Stimulated activated naive B cell treated with anti-CD40 and anti-IgM and Interleukin-4, amounts not matched to agents 10 μg/mL and 1 μg/mL and 100 μg/mL, for 72 hours (primary cell): Measurements from ENCODE around the gene GNAZ.

Experiments used
- ATAC-seq, 2 donors: fragments of 150-1000 bp; cut with Tn5 transposase; replicated peaks; 2 replicates each; pipeline ENCODE4 v1.10.0; 2021; ENCODE audit warnings: moderate library complexity in 1 of 2
- DNase-seq: peaks from one replicate; pipeline ENCODE4 v3.0.0; 2021
- H3K27ac Mint-ChIP-seq: one replicate; pipeline ENCODE4 v1.8.0; 2022; ENCODE audit warnings: mild to moderate bottlenecking, mixed read lengths
- H3K27me3 Mint-ChIP-seq, 2 donors: one replicate each; pipeline ENCODE4 v1.8.0; 2022; ENCODE audit warnings: mixed read lengths in 2 of 2
- H3K36me3 Mint-ChIP-seq, 2 donors: one replicate each; pipeline ENCODE4 v1.8.0; 2022; ENCODE audit warnings: mixed read lengths in 2 of 2, mild to moderate bottlenecking in 1 of 2
- H3K4me1 Mint-ChIP-seq, 2 donors: one replicate each; pipeline ENCODE4 v1.8.0; 2022; ENCODE audit warnings: mixed read lengths in 2 of 2, mild to moderate bottlenecking in 1 of 2
- H3K4me3 Mint-ChIP-seq, 2 donors: one replicate each; pipeline ENCODE4 v1.8.0; 2022; ENCODE audit warnings: mild to moderate bottlenecking in 2 of 2, mixed read lengths in 2 of 2, moderate library complexity in 1 of 2
- H3K9me3 Mint-ChIP-seq, 2 donors: one replicate each; pipeline ENCODE4 v1.8.0; 2022; ENCODE audit warnings: mixed read lengths in 2 of 2, mild to moderate bottlenecking in 1 of 2

Gene GNAZ

DNA sequence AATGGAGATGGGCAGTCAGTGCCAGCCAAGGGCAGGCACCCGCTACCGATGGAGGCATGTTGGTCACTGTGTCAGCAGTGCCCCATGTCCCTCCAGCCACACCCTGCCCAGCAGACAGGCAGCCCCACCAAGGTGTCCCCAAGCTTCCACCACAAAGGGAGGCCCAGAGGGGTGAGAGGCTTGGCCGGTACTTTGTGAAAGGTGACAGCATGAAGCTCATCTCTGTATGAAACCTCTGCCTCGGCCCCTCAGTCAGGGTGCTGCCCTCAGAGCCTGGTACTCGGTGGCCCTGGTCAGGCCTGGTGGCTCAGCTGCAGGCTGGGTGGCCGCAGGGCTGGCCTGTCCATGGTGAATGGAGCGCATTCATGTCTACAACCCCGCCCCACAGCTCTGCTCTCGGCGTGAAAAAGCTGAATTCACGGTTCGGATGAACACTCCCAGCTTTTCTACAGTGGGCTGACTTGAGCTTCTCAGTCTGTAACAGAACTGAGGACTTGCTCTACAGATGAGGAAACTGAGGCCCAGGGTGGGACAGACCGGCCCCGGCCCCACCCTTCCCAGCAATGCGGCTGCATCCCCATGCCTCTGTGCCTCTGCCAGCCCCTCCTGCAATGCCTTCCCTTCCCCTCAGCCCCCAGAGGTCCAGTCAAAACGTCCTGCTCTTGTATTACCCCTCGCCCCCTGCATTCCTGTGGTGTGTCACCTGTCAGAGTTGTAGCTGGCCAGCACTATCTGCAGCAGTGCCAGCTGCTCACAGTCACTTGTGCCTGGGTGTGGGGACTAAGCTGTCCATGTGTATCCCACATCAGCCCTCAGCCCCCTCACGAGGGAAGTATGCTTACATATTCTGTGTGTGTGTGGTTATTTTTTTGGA lies 43.8 kb downstream of the GNAZ start:
- Mint-ChIP-seq H3K36me3 (no peaks in the 10 kb centered on the region), H3K4me1 (peaks cover 13 to 17% of the 10 kb centered on the region in 2 donors), H3K27me3 (no peaks in the 10 kb centered on the region), H3K4me3 (no peak overlapping the region), H3K27ac (no peak overlapping the region), H3K9me3 (no peaks in the 10 kb centered on the region)
- no peak for ATAC-seq
- no peak for DNase-seq

DNA sequence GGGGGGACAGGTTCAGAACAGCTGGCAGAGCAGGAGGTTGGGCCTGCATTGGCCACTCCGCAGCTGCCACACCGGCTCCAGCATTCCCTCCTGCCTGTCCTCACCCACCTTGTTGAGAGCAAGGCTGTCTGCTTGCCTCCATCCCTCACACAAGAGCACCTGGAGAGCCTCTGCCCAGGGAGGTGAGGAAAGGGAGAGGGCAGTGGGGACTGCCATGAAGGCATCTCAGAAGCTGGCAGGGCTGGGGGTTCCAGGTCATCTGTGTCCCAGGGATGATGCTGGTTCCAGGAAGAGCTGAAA lies 44.4 kb downstream of the GNAZ start:
- DNase-seq (no peak), ATAC-seq (no peak)
- Mint-ChIP-seq H3K9me3 (no peaks in the 10 kb centered on the region), H3K27ac (no peak overlapping the region), H3K27me3 (no peaks in the 10 kb centered on the region), H3K4me1 (peaks cover 18 to 23% of the 10 kb centered on the region in 2 donors), H3K36me3 (no peaks in the 10 kb centered on the region), H3K4me3 (no peak overlapping the region)

DNA sequence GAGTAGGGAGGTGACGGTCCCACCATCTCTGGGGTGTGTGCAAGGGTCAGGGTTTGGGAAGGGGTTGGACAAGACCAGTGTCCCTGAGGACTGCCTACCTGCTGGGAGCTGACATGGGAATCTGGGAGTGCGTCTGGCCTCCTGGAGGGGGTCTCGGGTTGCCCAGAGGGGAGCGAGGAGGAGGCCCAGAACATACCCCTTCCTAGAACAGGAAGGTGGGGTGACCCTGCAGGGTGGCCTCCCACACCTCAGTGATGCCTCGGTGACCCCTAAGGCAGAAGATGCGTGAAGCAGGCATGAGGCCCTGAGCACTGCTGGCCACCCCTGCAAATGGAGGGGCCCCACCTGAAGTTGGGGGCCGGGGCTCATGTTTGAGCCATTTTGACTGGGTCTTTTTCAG lies 45.0 kb downstream of the GNAZ start:
- Mint-ChIP-seq H3K4me1 (peaks cover 19 to 30% of the 10 kb centered on the region in 2 donors), H3K36me3 (no peaks in the 10 kb centered on the region), H3K27ac (no peak overlapping the region), H3K9me3 (no peaks in the 10 kb centered on the region), H3K4me3 (no peak overlapping the region), H3K27me3 (no peaks in the 10 kb centered on the region)
- no peak for ATAC-seq
- DNase-seq, result no peak

DNA sequence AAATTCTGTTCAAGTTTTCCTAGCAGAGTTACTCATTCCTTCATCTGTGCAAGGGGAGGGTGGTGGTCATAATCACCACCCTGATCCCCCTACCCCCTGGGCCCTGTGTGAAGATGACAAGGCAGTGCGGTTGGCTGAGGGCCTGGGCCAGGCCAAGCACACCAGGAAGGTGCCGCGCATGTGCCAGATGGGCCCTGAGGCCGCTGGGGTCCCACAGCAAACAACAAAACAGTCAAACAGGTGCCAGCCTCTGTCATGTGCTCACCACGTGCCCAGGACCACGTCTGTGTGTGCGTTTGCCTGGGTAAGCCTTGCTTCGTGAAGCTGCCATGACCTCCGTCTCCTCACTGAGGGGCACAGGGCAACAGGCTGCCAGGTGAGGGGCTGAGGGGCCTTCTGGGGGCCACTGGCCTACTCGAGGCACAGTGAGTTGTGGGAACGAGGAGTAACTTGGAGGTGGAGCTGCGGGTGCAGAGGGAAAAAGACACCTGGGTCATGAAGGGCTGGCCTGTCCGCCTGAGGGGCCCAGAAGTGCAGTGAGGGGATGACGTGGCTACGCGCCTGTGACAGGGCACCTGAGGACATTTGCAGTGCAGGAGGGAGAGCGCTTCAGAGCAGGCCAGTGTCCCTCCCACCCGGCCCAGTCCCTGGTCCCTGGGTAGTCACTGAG lies 45.6 kb downstream of the GNAZ start:
- H3K9me3 Mint-ChIP-seq, result no peaks in the 10 kb centered on the region
- DNase-seq (no peak), ATAC-seq (no peak)
- H3K27ac Mint-ChIP-seq, result no peak overlapping the region
- H3K4me3 Mint-ChIP-seq, result no peak overlapping the region
- peaks cover 19 to 34% of the 10 kb centered on the region in 2 donors for H3K4me1 Mint-ChIP-seq
- H3K36me3 Mint-ChIP-seq, result peaks cover 0 to 3% of the 10 kb centered on the region in 2 donors
- H3K27me3 Mint-ChIP-seq, result no peaks in the 10 kb centered on the region

DNA sequence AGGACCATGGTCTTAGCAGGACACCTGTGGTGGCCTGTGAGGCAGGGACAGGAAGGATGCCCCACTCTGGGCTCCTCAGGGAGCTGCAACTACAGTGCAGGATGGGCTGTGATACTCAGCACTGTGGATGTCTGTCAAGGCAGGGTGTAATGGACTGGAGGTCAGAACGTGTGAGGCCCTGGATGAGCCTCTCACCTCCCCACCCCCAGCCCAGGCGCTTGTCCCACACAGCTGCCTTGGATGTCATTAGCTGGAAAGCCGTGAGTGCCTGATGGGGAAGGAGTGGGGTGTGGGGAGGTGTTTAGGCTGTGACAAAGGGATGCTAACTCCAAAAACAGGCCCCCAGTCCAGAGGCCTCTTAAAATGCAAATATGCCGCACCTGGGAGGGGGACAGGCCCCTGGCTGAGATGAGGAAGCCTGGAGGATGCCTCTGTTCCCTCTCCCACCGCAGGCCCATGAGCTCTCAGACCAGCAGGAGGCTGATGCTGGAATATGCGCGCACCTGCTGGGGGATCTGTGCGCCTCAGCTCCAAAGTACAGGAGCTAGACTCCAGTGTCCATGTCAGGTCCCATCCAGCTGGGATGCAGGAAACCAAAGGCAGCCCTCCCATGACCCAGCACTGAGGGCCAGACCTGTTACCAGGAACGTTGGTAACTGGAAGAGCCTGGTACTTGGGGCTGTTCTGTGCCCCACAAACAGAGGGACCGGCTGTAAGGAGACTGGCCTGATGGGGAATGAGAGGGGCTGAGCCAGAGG lies 46.4 kb downstream of the GNAZ start:
- ATAC-seq (no peak), DNase-seq (no peak)
- Mint-ChIP-seq H3K27me3 (no peaks in the 10 kb centered on the region), H3K4me1 (peaks cover 19 to 34% of the 10 kb centered on the region in 2 donors), H3K9me3 (no peaks in the 10 kb centered on the region), H3K4me3 (no peak overlapping the region), H3K27ac (no peak overlapping the region), H3K36me3 (peaks cover 0 to 3% of the 10 kb centered on the region in 2 donors)

DNA sequence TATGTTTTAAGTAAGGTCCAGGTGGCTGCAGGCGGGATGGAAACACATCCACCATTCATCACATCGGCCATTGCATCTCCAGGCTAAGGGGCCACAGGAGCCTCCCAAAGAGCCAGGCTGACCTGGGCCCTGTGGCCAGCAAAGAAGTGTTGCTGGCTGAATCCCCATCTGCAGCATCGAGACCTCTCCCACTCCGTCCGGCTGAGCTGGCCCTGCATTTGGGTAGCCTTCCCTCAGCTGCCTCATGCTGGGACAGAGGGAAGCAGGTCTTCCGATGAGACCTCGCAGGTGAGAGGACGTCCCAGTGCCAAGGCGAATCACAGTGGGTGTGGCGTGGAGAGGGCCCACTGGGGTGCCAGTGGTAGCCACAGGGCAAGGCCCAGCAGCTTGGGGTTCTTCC lies 47.0 kb downstream of the GNAZ start:
- DNase-seq (no peak), ATAC-seq (no peak)
- H3K27me3 Mint-ChIP-seq, result no peaks in the 10 kb centered on the region
- H3K27ac Mint-ChIP-seq, result no peak overlapping the region
- H3K36me3 Mint-ChIP-seq, result peaks cover 0 to 3% of the 10 kb centered on the region in 2 donors
- H3K4me3 Mint-ChIP-seq, result no peak overlapping the region
- no peaks in the 10 kb centered on the region for H3K9me3 Mint-ChIP-seq
- peaks cover 18 to 29% of the 10 kb centered on the region in 2 donors for H3K4me1 Mint-ChIP-seq

DNA sequence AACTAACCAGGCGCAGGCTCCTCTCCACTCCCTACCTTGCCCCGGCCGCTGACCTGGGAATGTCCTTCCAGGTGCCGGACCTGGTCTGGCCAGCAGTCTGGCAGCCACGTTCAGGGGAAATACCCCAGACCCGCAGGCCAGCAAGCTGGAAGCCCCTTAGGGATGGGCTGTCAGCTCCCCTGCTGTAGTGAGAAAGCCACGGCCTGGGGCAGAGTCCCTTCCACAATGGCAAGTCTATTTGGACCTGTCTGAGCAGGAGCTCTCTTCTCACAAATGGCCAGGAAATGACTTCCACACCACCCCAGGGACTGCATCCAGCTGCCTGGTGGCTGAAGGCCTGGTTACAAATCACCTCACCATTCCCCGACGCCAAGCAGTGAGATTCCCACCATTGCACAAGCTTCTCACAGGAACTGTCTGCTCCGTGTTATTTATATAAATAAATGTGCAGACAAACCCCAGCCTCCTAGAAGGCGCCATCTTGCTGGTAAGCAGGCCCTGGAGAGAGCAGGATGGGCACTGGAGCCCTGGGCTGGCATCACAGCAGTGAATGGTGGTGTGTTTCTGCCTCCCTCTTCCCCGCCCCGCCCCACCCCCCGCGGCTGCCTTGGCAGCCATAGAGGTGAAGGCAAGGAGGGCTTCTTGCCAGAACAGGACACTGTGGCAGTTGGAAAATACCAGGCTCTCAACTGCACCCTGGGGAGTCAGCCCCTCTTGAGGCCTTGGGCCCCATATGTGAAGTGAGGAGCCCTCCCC lies 47.8 kb downstream of the GNAZ start:
- Mint-ChIP-seq H3K27ac (no peak overlapping the region), H3K4me1 (peaks cover 15 to 23% of the 10 kb centered on the region in 2 donors)

DNA sequence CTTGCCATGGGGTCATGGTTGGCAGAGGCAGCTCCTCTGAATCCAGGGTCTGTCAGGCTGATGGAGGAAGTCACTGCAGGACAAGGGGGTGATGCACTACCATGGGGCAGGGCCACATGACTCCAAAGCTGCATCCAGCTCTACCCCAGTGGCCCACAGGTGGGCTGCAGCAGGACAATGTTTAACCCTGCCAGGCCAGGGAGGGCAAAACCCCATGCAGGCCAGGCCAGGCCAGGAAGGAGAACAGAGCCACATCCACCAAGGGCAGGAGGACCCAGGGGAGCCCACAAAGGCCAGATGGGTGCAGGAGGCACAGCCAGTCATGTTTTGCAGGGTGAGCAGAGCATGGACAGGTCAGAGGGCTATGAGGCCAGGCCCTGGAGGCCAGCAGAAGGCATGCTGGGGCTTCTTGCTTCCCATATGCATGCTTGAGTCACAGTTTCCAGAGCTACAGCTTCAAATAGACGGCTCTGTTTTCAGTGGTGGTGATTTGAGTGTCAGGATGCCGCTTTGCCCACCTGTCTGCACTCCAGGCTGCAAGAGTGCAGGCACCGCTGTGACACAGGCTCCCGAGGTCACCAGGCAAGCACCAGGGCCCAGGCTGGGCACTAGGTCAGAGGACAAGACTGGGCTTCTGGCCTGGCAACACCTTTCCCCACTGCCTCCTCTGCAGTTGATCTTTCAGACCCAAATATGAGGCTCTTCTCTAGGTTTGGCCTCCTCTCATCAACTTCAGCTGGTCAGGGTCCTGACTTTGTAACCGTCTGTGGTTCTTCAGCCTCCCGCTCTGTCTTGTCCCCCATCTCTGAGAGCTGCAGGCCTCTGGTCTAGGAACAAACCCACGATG lies 48.6 kb downstream of the GNAZ start:
- H3K9me3 Mint-ChIP-seq, result no peaks in the 10 kb centered on the region
- no peak overlapping the region for H3K4me3 Mint-ChIP-seq
- ATAC-seq (no peak), DNase-seq (no peak)
- H3K27ac Mint-ChIP-seq, result peak overlapping the region; percentile 83
- peaks cover 0 to 4% of the 10 kb centered on the region in 2 donors for H3K36me3 Mint-ChIP-seq
- peaks cover 13 to 19% of the 10 kb centered on the region in 2 donors for H3K4me1 Mint-ChIP-seq
- no peaks in the 10 kb centered on the region for H3K27me3 Mint-ChIP-seq

More for the DNA sequence above, 47.8 kb downstream of the GNAZ start:
- DNase-seq, result no peak
- no peaks in the 10 kb centered on the region for H3K9me3 Mint-ChIP-seq
- no peaks in the 10 kb centered on the region for H3K27me3 Mint-ChIP-seq
- no peak overlapping the region for H3K4me3 Mint-ChIP-seq
- ATAC-seq, result no peak
- H3K36me3 Mint-ChIP-seq, result peaks cover 0 to 3% of the 10 kb centered on the region in 2 donors

DNA sequence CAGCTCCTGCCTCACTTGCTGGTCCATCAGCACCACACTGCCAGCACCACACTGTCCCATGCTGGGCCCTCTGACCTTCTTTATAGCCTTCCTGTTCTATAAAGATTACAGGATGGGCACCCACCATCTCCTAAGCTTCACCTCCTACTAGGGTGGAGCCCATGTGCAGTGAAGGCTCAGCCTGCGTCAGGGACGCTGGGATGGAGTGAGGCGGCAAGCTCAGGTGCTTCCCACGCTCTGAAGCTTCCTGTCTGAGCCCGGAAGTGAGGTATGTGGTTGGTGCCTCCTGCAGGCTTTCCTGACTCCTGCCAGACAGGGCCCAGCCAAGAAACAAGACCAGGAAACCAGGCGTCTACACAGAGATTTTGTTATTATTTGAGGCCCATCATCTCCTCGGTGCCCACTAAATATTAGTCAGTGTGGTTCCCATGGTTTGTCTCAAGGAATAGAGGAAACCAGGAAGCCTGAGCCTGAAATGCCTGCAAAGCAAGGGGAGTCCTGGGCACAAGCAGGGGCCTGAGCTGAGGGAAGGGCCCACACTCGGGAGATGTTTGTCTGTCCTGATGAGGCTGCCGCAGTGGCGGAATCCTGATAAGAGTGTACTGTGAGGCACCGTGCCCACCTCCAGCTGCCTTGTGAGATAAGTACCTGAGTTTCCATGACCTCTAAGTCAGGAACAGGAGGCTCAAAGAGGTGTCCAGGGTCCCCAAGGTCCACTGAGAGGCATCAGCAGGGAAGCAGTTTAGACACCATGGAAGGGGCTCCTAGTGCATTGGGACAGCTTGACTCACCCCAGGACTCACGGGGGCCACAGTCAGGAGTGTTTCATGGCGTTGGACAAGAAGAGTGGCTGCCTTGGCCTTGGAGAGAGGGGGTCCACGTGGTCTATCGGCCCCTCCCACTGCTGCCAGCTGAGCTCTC lies 49.4 kb downstream of the GNAZ start:
- ATAC-seq, result peak; percentile 70 to 79
- peak; percentile 15 for DNase-seq
- no peaks in the 10 kb centered on the region for H3K27me3 Mint-ChIP-seq
- H3K4me1 Mint-ChIP-seq, result peaks cover 8 to 19% of the 10 kb centered on the region in 2 donors
- H3K27ac Mint-ChIP-seq, result peak overlapping the region; percentile 83
- no peaks in the 10 kb centered on the region for H3K9me3 Mint-ChIP-seq
- peaks cover 0 to 4% of the 10 kb centered on the region in 2 donors for H3K36me3 Mint-ChIP-seq
- H3K4me3 Mint-ChIP-seq, result no peak overlapping the region

DNA sequence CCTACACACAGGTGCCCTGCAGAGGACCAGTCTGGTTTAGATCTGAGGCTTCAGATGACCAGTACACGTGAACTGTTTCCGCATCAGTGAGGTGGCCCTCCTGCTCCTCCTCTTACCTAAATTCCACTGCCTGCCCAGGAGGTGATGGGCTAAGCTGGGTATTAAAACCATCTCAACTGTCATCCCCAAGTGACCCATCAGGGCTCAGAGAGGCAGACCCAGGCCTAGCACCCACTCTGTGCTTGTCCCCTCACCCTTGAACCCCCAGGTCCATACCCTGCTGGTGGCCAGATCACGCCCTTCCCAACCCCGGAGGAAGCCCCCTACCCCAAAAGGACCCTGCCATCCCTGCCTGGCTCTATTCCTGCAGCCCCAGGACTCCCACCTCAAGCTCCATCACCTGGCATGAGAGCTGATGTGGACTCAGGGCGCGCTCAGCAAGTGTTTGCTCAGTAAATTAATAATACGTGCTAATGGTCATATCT lies 50.1 kb downstream of the GNAZ start:
- Mint-ChIP-seq H3K4me3 (no peak overlapping the region), H3K36me3 (peaks cover 0 to 4% of the 10 kb centered on the region in 2 donors), H3K27ac (peak overlapping the region; percentile 14), H3K9me3 (no peaks in the 10 kb centered on the region), H3K4me1 (peaks cover 8 to 19% of the 10 kb centered on the region in 2 donors), H3K27me3 (no peaks in the 10 kb centered on the region)
- DNase-seq, result no peak
- ATAC-seq, result no peak

DNA sequence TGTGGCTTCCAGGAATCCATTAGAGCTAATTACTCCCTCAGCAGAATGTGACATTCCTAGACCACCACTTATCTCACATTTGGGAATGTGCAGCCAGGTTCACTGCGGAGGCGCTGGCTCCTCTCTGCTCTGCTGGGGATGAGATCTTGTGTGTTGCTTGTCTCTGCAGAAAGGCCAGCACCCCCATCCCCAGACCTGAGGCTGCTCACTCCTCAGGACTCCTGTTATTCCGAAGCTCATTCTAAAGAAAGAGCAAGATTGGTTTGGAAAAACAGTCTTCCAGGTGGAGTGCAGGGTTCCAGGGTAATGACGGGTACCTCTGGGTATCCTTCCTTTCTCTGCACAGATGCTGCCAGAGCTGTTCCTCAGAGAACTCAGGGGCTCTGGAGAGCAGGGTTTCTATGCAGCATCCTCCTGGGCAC lies 50.7 kb downstream of the GNAZ start:
- Mint-ChIP-seq H3K4me3 (no peak overlapping the region), H3K4me1 (peaks cover 8 to 19% of the 10 kb centered on the region in 2 donors)

DNA sequence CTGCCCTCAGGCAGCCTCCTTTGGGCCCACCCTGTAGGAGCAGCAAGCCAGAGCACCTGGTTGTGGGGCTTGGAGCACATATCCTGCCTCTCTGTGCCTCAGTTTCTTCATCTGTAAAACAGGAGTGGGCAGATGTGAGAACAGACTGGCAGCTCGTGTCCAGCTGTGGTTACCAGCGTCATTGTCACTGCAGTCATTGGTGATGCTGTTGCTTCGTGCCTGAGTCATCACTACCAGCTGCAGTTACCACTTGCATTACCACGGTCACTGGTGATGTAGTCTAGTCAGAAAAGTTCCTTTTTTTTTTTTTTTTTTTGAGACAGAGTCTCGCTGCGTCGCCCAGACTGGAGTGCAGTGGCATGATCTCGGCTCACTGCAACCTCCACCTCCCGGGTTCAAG lies 51.1 kb downstream of the GNAZ start:
- DNase-seq (no peak), ATAC-seq (peak; percentile 25 to 69)
- Mint-ChIP-seq H3K36me3 (peaks cover 0 to 4% of the 10 kb centered on the region in 2 donors), H3K27ac (peak overlapping the region; percentile 25), H3K4me3 (no peak overlapping the region), H3K9me3 (no peaks in the 10 kb centered on the region), H3K4me1 (peaks cover 8 to 19% of the 10 kb centered on the region in 2 donors), H3K27me3 (no peaks in the 10 kb centered on the region)

More for the DNA sequence above, 50.7 kb downstream of the GNAZ start:
- Mint-ChIP-seq H3K9me3 (no peaks in the 10 kb centered on the region), H3K27ac (peak overlapping the region; percentile 25), H3K36me3 (peaks cover 0 to 4% of the 10 kb centered on the region in 2 donors), H3K27me3 (no peaks in the 10 kb centered on the region)
- ATAC-seq (peak in 1 of 2 donors; percentile 10), DNase-seq (no peak)
